ENCODE measurements around the gene FBXO2.
"Not testable (repeated sequence)": the region's sequence is repeated elsewhere in the genome, so short reads cannot be mapped to it uniquely, and the experiment has no call there.

Gene FBXO2

GRCh38 chr1:11653101-11653860 is 948 bp downstream of the FBXO2 start:
- in situ Hi-C loops (cut with MboI; ENCODE audit: low sequenced_read_pairs), result no loop called here

GRCh38 chr1:11652203-11652780 is 1.9 kb downstream of the FBXO2 start:
- in situ Hi-C loops (cut with MboI; ENCODE audit: low sequenced_read_pairs), result no loop called here

GRCh38 chr1:11651017-11651416 is 3.2 kb downstream of the FBXO2 start:
- in situ Hi-C loops (cut with MboI; ENCODE audit: low sequenced_read_pairs), result no loop called here

GRCh38 chr1:11650331-11650991 is 3.8 kb downstream of the FBXO2 start:
- in situ Hi-C loops (cut with MboI; ENCODE audit: low sequenced_read_pairs), result no loop called here

GRCh38 chr1:11649624-11650330 is 4.5 kb downstream of the FBXO2 start:
- in situ Hi-C loops (cut with MboI; ENCODE audit: low sequenced_read_pairs), result no loop called here

GRCh38 chr1:11649237-11649623 is 5.0 kb downstream of the FBXO2 start:
- in situ Hi-C loops (cut with MboI; ENCODE audit: low sequenced_read_pairs), result no loop called here

- in situ Hi-C loops (cut with MboI; ENCODE audit: low sequenced_read_pairs), result no loop called here
Measured at GRCh38 chr1:11648732-11649158, 5.5 kb downstream of the FBXO2 start.

- in situ Hi-C loops (cut with MboI; ENCODE audit: low sequenced_read_pairs), result no loop called here
Measured at GRCh38 chr1:11648039-11648438, 6.2 kb downstream of the FBXO2 start.

- in situ Hi-C loops (cut with MboI; ENCODE audit: low sequenced_read_pairs), result no loop called here
Measured at GRCh38 chr1:11647333-11647732, 6.9 kb downstream of the FBXO2 start.

GRCh38 chr1:11646317-11646716 is 7.9 kb downstream of the FBXO2 start:
- in situ Hi-C loops (cut with MboI; ENCODE audit: low sequenced_read_pairs), result no loop called here

GRCh38 chr1:11645670-11646265 is 8.5 kb downstream of the FBXO2 start:
- in situ Hi-C loops (cut with MboI; ENCODE audit: low sequenced_read_pairs), result no loop called here

GRCh38 chr1:11645270-11645669 is 9.0 kb downstream of the FBXO2 start:
- in situ Hi-C loops (cut with MboI; ENCODE audit: low sequenced_read_pairs), result no loop called here

GRCh38 chr1:11643782-11644181 is 10.4 kb downstream of the FBXO2 start:
- in situ Hi-C loops (cut with MboI; ENCODE audit: low sequenced_read_pairs), result no loop called here

GRCh38 chr1:11642418-11643017 is 11.7 kb downstream of the FBXO2 start:
- in situ Hi-C loops (cut with MboI; ENCODE audit: low sequenced_read_pairs), result not testable (repeated sequence)

- in situ Hi-C loops (cut with MboI; ENCODE audit: low sequenced_read_pairs), result no loop called here
Measured at GRCh38 chr1:11641776-11642305, 12.4 kb downstream of the FBXO2 start.

GRCh38 chr1:11640944-11641343 is 13.3 kb downstream of the FBXO2 start:
- in situ Hi-C loops (cut with MboI; ENCODE audit: low sequenced_read_pairs), result no loop called here

GRCh38 chr1:11640101-11640500 is 14.1 kb downstream of the FBXO2 start:
- in situ Hi-C loops (cut with MboI; ENCODE audit: low sequenced_read_pairs), result no loop called here

- in situ Hi-C loops (cut with MboI; ENCODE audit: low sequenced_read_pairs), result loop anchor here (10.0 kb wide), 1 partner anchor 605 kb away; no protein-coding TSS in a partner anchor
Measured at GRCh38 chr1:11639372-11639771, 14.9 kb downstream of the FBXO2 start.

- in situ Hi-C loops (cut with MboI; ENCODE audit: low sequenced_read_pairs), result loop anchor here (10.0 kb wide), 1 partner anchor 603 kb away; no protein-coding TSS in a partner anchor
Measured at GRCh38 chr1:11638121-11638520, 16.1 kb downstream of the FBXO2 start.

Measured in HL-60/S4 treated with retinoic acid at 250 ng/mL for 4 days and 3 days (cell line).